Spleen (tissue), 11 donors: ENCODE measurements around the gene FHIT. TPM values are rescaled to one million over a fixed set of nuclear protein-coding genes. Genes with fewer than 3 reads are reported as not detected.

ENCODE experiments used
- DNase-seq: peaks from one replicate; pipeline ENCODE4 v3.0.0-alpha.2; 2020
- H3K27ac ChIP-seq, 8 donors: fragments of 200-600 bp; sonication (generic) in 7 of 8; 1 replicate in 4 of 8; 2 replicates in 4 of 8; pipeline versions ENCODE4 v1.5.0 to v1.8.0; 2016 to 2021; ENCODE audit warnings: inconsistent platforms in 4 of 8, mild to moderate bottlenecking in 4 of 8, moderate library complexity in 1 of 8
- H3K27me3 ChIP-seq, 7 donors: fragments of 200-600 bp; sonication (generic) in 6 of 7; replicated peaks in 1 of 7; 1 replicate in 4 of 7; 2 replicates in 3 of 7; pipeline versions ENCODE4 v1.5.0 to v1.8.0; 2016 to 2021; ENCODE audit warnings: inconsistent platforms in 3 of 7, mild to moderate bottlenecking in 1 of 7
- H3K36me3 ChIP-seq, 6 donors: fragments of 200-600 bp; sonication (generic) in 5 of 6; 1 replicate in 4 of 6; 2 replicates in 2 of 6; pipeline versions ENCODE4 v1.5.0 to v1.8.0; 2016 to 2021; ENCODE audit warnings: inconsistent platforms in 2 of 6
- H3K4me1 ChIP-seq, 6 donors: fragments of 200-600 bp; sonication (generic) in 5 of 6; 1 replicate in 3 of 6; 2 replicates in 3 of 6; pipeline versions ENCODE4 v1.5.0 to v1.8.0; 2016 to 2021; ENCODE audit warnings: inconsistent platforms in 3 of 6
- H3K4me3 ChIP-seq, 8 donors: fragments of 200-600 bp; sonication (generic) in 7 of 8; 1 replicate in 4 of 8; 2 replicates in 4 of 8; pipeline versions ENCODE4 v1.5.0 to v1.8.0; 2016 to 2021; ENCODE audit warnings: inconsistent platforms in 4 of 8, mild to moderate bottlenecking in 4 of 8, moderate library complexity in 2 of 8
- H3K9me3 ChIP-seq, 8 donors: fragments of 200-600 bp; sonication (generic) in 7 of 8; 1 replicate in 4 of 8; 2 replicates in 4 of 8; pipeline versions ENCODE4 v1.5.0 to v1.8.0; 2016 to 2021; ENCODE audit warnings: inconsistent platforms in 4 of 8
- CTCF ChIP-seq, 11 experiments: fragments of 200-600 bp in 7 of 11; fragments of 450-650 bp in 4 of 11; sonication (generic) in 4 of 11; IDR thresholded peaks in 8 of 11; conservative IDR thresholded peaks in 3 of 11; 1 replicate in 7 of 11; 2 replicates in 4 of 11; pipeline versions ENCODE4 v1.4.0 to v1.8.0; 2016 to 2021; ENCODE audit warnings: antibody characterized with exemption in 11 of 11, inconsistent platforms in 4 of 11, mild to moderate bottlenecking in 1 of 11
- POLR2A ChIP-seq, 3 donors: fragments of 450-650 bp; IDR thresholded peaks; one replicate each; pipeline ENCODE4 v1.5.1; 2017; ENCODE audit warnings: antibody characterized with exemption in 3 of 3, mild to moderate bottlenecking in 1 of 3
- POLR2AphosphoS5 ChIP-seq, 3 donors: sonication (generic); formaldehyde crosslinking; IDR thresholded peaks; one replicate each; pipeline ENCODE4 v1.5.1; 2017; ENCODE audit warnings: antibody characterized with exemption in 3 of 3
- WGBS, 5 donors: extraction: QIAGEN DNeasy Blood & Tissue Kit in 3 of 5; methylation state at CpG; one replicate each; pipeline versions ENCODE4 v1.1.5 to v1.1.7; 2013 to 2018; 5-methylcytosine and 5-hydroxymethylcytosine counted together
- intact Hi-C: fragments of 100-400 bp; cut with DNase I; formaldehyde crosslinking; loops from one replicate; pipeline ENCODE4 v1.15.0; 2023; ENCODE audit warnings: low total_unique reads
- polyA plus RNA-seq, 3 donors: library from polyadenylated mRNA; stranded (reverse); fragments of 200-250 nt; gene quantifications; one replicate each; pipeline ENCODE4 v1.2.1, GENCODE V29; 2013
- total RNA-seq, 7 donors: library from RNA; depleted of rRNA in 3 of 7; stranded (reverse); fragments of >200 nt in 3 of 7; fragmentation: NEBNext Ultra II Directional in 4 of 7; extraction: Animal tissue kit (Norgen Biotek cat#: 25700) in 4 of 7; gene quantifications; one replicate each; pipeline versions ENCODE4 v1.1.0 to v1.2.1, GENCODE V29; 2016 to 2021
- donor health status: healthy with polysubstance abuse.
- donor health status: DM: no; HTN: no; CAD: no; lungs with moderate emphysema.
- donor health status: DM: no; HTN: no; CAD: no.
- donor health status: Bipolar disorder and iron deficiency.
- donor health status: healthy.
- donor health status: DM: no; HTN: no; CAD: no.
- donor health status: DM: yes; HTN: yes; CAD: no.

Gene FHIT
- total and polyA plus RNA-seq, 10 donors, result 4.1 to 23.1 (median 12.2) TPM

GRCh38 chr3:60578936-60579335, 672.3 kb downstream of the FHIT start:
- no peak for TF ChIP-seq POLR2AphosphoS5 (IDR thresholded peaks at IDR 0.05)
- TF ChIP-seq CTCF (IDR thresholded peaks at IDR 0.05 in 8 of 11, conservative IDR thresholded peaks at IDR 0.05 in 3 of 11), result no peak
- no peak for TF ChIP-seq POLR2A (IDR thresholded peaks at IDR 0.05)
- no peaks in the 10 kb centered on the region for H3K9me3 ChIP-seq
- no peaks in the 10 kb centered on the region for H3K36me3 ChIP-seq
- intact Hi-C loops, result no loop called here
- WGBS, 5 donors, result 95 to 100% (median 98%) methylated on average over 1 of the region's 1 CpG
- no peak for DNase-seq
- H3K4me1 ChIP-seq, result no peaks in the 10 kb centered on the region
- H3K4me3 ChIP-seq, result no peak overlapping the region
- no peak overlapping the region for H3K27ac ChIP-seq
- no peaks in the 10 kb centered on the region for H3K27me3 ChIP-seq

DNA sequence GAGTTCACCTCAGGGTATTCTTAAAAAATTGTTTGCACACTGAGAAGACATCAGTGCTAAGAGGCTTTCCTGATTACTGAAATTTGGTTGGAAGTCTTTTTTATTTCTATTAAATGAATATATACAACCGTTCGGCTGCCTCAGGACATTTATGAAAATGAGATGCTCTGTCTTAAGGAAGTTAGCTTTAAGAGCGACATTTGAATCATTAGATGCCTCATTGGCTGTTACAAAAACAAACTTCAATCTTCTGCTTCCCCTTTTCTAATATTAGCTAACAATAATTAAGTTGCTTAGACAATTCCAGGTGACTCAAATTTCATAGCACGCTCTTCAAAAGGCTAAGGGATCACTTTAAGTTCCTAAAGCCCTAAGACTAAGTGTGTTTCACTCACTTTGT, 673.7 kb downstream of the FHIT start:
- intact Hi-C loops, result no loop called here
- Histone ChIP-seq H3K9me3 (no peaks in the 10 kb centered on the region), H3K36me3 (no peaks in the 10 kb centered on the region), H3K27me3 (no peaks in the 10 kb centered on the region), H3K27ac (no peak overlapping the region), H3K4me3 (no peak overlapping the region), H3K4me1 (no peaks in the 10 kb centered on the region)
- no peak for DNase-seq
- TF ChIP-seq CTCF (IDR thresholded peaks at IDR 0.05 in 8 of 11, conservative IDR thresholded peaks at IDR 0.05 in 3 of 11) (no peak), POLR2AphosphoS5 (IDR thresholded peaks at IDR 0.05) (no peak), POLR2A (IDR thresholded peaks at IDR 0.05) (no peak)
- 59 to 74% (median 69%) methylated on average over 4 of the region's 4 CpGs for WGBS, 5 donors

GRCh38 chr3:60575718-60576272, 675.5 kb downstream of the FHIT start:
- intact Hi-C loops, result no loop called here

More at GRCh38 chr3:60575718-60576272, 675.5 kb downstream of the FHIT start:
- Histone ChIP-seq H3K27ac (no peak overlapping the region), H3K4me1 (no peaks in the 10 kb centered on the region), H3K9me3 (no peaks in the 10 kb centered on the region), H3K36me3 (no peaks in the 10 kb centered on the region), H3K27me3 (no peaks in the 10 kb centered on the region), H3K4me3 (no peak overlapping the region)
- no peak for DNase-seq
- WGBS, 5 donors, result 69 to 83% (median 77%) methylated on average over 8 of the region's 8 CpGs
- TF ChIP-seq CTCF (IDR thresholded peaks at IDR 0.05 in 8 of 11, conservative IDR thresholded peaks at IDR 0.05 in 3 of 11) (no peak), POLR2AphosphoS5 (IDR thresholded peaks at IDR 0.05) (no peak), POLR2A (IDR thresholded peaks at IDR 0.05) (no peak)
